GM19238 (cell line): ENCODE measurements around the gene COPS9.

ENCODE experiments used
- DNase-seq: peaks from one replicate; pipeline ENCODE4 v3.0.0; 2011; ENCODE audit warnings: low spot score; ENCODE audit not compliant: insufficient read length

The COPS9 gene

GRCh38 chr2:240114233-240114632 is 21.9 kb downstream of the COPS9 start:
- no peak for DNase-seq

GRCh38 chr2:240112914-240113690 is 23.0 kb downstream of the COPS9 start:
- DNase-seq: no peak

GRCh38 chr2:240111253-240111652 is 24.9 kb downstream of the COPS9 start:
- no peak for DNase-seq

- no peak for DNase-seq
Measured at GRCh38 chr2:240109386-240109785, 26.7 kb downstream of the COPS9 start.

GRCh38 chr2:240107477-240107796 is 28.7 kb downstream of the COPS9 start:
- no peak for DNase-seq

- no peak for DNase-seq
Measured at GRCh38 chr2:240106765-240107476, 29.2 kb downstream of the COPS9 start.

GRCh38 chr2:240105982-240106381 is 30.1 kb downstream of the COPS9 start:
- no peak for DNase-seq

GRCh38 chr2:240103136-240103535 is 33.0 kb downstream of the COPS9 start:
- no peak for DNase-seq

GRCh38 chr2:240098349-240098748 is 37.8 kb downstream of the COPS9 start:
- no peak for DNase-seq

- no peak for DNase-seq
Measured at GRCh38 chr2:240095556-240096523, 40.3 kb downstream of the COPS9 start.

- no peak for DNase-seq
Measured at GRCh38 chr2:240089306-240089705, 46.8 kb downstream of the COPS9 start.

- DNase-seq: no peak
Measured at GRCh38 chr2:240086563-240086962, 49.5 kb downstream of the COPS9 start.
